ENCODE data around the gene IGFBP2. TPM values are rescaled to one million over a fixed set of nuclear protein-coding genes. Genes with fewer than 3 reads are reported as not detected.

Gene IGFBP2
- total and polyA plus RNA-seq, 2 experiments from 2014 or later = 177 to 364 TPM

DNA sequence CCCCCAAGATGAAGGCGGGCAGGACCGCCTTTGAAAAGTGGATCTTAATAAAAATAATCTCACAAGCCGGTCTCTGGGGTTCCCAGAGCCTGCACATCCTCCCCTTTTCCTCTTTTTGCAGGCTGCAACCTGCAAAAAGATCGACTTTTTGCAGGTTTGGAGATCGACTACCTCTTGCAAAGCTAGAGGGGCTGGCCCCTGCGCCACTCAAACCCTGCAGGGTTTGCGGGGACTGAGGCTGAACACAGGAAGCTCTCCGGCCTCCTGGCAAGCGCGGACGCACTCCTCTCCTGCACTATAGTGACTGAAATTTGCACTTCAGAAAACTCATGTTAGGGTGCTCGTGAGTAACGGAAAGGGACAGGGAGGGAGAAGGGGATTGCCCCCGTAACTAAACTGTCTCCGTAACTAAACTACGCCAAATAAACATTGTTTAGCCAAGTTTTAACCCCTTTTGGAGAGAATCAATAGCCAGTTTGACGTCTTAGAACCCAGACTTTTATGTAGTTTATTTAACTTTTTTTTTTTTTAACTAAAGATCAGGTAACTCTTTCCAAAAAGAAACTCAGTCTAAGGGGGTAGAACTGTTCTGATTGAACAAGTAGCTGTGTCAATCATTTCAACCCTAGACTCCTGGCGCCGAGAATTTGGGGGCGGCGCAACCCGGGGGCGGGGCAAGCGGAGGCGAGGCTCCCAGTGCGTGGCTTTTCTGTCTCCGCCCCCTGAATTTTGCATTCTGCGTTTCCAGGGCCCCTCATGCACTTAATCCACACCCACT lies 59.6 kb downstream of the IGFBP2 start:
- peak; percentile 8 for ATAC-seq
- Mint-ChIP-seq H3K36me3 (ENCODE audit: low read depth) (no peaks in the 10 kb centered on the region), H3K27ac (no peak overlapping the region), H3K4me3 (peak overlapping the region; percentile 84), H3K4me1 (peaks cover 50% of the 10 kb centered on the region), H3K9me3 (no peaks in the 10 kb centered on the region), H3K27me3 (ENCODE audit: insufficient read depth, low read depth, poor library complexity) (peaks cover 41% of the 10 kb centered on the region)
- Histone ChIP-seq H2AFZ (peak overlapping the region; percentile 93), H4K20me1 (replicated peaks; ENCODE audit: insufficient read depth) (no peaks in the 10 kb centered on the region), H3F3A (replicated peaks; ENCODE audit: low read depth) (0 out of 2 replicates have a peak, but pooled peaks cover 4% of the 10 kb centered on the region), H3K4me1 (ENCODE audit: insufficient read depth) (peaks cover 42% of the 10 kb centered on the region), H3K27me3 (ENCODE audit: insufficient read depth) (peaks cover 56% of the 10 kb centered on the region), H3K36me3 (ENCODE audit: insufficient read depth) (no peaks in the 10 kb centered on the region), H3K79me2 (replicated peaks; ENCODE audit: insufficient read depth) (no peaks in the 10 kb centered on the region), H3K4me3 (peak overlapping the region; percentile 77), H3K27ac (ENCODE audit: low read depth) (peak overlapping the region; percentile 5; the same call in 1 of the 2 replicates), H3K4me2 (peak overlapping the region; percentile 98), H3K9me2 (ENCODE audit: insufficient read depth) (no peaks in the 10 kb centered on the region)
- TF ChIP-seq CREB1 (CRISPR knock-in tag; IDR thresholded peaks at IDR 0.05; ENCODE audit: low read depth) = no peak
- peak; percentile 84 for DNase-seq (ENCODE audit: low spot score)

DNA sequence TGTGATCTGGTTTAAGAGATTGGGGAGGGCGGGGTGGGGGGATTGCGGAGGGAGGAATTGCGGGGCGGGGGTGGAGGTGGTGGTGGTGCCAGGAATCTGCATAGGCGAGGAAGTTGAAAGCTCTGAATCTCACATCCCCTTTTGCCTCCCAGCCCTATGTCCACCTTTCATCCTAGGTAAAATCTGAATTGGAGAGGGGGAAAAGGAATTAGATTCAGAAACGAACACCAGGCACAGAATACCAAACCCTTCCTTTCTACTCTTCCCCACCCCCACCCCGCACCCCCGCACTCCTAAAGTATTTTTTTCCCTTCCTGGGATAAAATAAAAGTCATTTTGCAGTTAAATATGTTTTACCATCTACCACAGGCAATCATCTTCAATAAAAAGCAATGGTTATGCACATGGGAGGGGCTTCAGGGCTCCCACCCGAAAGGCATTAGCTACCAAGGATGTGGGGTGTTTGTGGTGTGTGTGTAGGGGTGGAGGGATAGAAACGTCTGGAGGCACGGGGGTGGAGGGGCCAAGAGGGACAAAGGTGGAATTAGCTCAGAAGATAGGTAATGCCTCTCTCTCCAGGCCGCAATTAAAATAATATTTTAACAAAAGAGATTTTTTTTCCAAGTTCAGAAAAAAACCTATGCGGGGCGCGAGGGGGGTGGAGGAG lies 60.3 kb downstream of the IGFBP2 start:
- Histone ChIP-seq H3K4me1 (ENCODE audit: insufficient read depth) (peaks cover 35% of the 10 kb centered on the region), H4K20me1 (replicated peaks; ENCODE audit: insufficient read depth) (no peaks in the 10 kb centered on the region), H3K9me2 (ENCODE audit: insufficient read depth) (no peaks in the 10 kb centered on the region), H3F3A (replicated peaks; ENCODE audit: low read depth) (0 out of 2 replicates have a peak, but pooled peaks cover 4% of the 10 kb centered on the region), H3K27me3 (ENCODE audit: insufficient read depth) (peaks cover 56% of the 10 kb centered on the region), H2AFZ (peak overlapping the region; percentile 76; the same call in 1 of the 2 replicates), H3K79me2 (replicated peaks; ENCODE audit: insufficient read depth) (no peaks in the 10 kb centered on the region), H3K27ac (ENCODE audit: low read depth) (no peak overlapping the region), H3K36me3 (ENCODE audit: insufficient read depth) (no peaks in the 10 kb centered on the region), H3K4me2 (peak overlapping the region; percentile 98), H3K4me3 (peak overlapping the region; percentile 77)
- ATAC-seq (no peak), DNase-seq (ENCODE audit: low spot score) (peak; percentile 22)
- peaks cover 44% of the 10 kb centered on the region for H3K4me1 Mint-ChIP-seq
- H3K36me3 Mint-ChIP-seq (ENCODE audit: low read depth) = no peaks in the 10 kb centered on the region
- H3K9me3 Mint-ChIP-seq = no peaks in the 10 kb centered on the region
- peak overlapping the region; percentile 84 for H3K4me3 Mint-ChIP-seq
- H3K27me3 Mint-ChIP-seq (ENCODE audit: insufficient read depth, low read depth, poor library complexity) = peaks cover 39% of the 10 kb centered on the region
- TF ChIP-seq JUNB (IDR thresholded peaks at IDR 0.05; ENCODE audit: unreplicated experiment) (no peak), ZNF462 (CRISPR knock-in tag; IDR thresholded peaks at IDR 0.05) (no peak), ZNF114 (CRISPR knock-in tag; IDR thresholded peaks at IDR 0.05) (no peak), STAT1 (IDR thresholded peaks at IDR 0.05; ENCODE audit: unreplicated experiment) (no peak), EZH2 (IDR thresholded peaks at IDR 0.05; ENCODE audit: low read depth, unreplicated experiment) (no peak)
- TF ChIP-seq, protein P1, sequence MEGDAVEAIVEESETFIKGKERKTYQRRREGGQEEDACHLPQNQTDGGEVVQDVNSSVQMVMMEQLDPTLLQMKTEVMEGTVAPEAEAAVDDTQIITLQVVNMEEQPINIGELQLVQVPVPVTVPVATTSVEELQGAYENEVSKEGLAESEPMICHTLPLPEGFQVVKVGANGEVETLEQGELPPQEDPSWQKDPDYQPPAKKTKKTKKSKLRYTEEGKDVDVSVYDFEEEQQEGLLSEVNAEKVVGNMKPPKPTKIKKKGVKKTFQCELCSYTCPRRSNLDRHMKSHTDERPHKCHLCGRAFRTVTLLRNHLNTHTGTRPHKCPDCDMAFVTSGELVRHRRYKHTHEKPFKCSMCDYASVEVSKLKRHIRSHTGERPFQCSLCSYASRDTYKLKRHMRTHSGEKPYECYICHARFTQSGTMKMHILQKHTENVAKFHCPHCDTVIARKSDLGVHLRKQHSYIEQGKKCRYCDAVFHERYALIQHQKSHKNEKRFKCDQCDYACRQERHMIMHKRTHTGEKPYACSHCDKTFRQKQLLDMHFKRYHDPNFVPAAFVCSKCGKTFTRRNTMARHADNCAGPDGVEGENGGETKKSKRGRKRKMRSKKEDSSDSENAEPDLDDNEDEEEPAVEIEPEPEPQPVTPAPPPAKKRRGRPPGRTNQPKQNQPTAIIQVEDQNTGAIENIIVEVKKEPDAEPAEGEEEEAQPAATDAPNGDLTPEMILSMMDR (conservative IDR thresholded peaks at IDR 0.05; ENCODE audit: low read depth in 2 of 2) = no peak
- TF ChIP-seq, protein P2, sequence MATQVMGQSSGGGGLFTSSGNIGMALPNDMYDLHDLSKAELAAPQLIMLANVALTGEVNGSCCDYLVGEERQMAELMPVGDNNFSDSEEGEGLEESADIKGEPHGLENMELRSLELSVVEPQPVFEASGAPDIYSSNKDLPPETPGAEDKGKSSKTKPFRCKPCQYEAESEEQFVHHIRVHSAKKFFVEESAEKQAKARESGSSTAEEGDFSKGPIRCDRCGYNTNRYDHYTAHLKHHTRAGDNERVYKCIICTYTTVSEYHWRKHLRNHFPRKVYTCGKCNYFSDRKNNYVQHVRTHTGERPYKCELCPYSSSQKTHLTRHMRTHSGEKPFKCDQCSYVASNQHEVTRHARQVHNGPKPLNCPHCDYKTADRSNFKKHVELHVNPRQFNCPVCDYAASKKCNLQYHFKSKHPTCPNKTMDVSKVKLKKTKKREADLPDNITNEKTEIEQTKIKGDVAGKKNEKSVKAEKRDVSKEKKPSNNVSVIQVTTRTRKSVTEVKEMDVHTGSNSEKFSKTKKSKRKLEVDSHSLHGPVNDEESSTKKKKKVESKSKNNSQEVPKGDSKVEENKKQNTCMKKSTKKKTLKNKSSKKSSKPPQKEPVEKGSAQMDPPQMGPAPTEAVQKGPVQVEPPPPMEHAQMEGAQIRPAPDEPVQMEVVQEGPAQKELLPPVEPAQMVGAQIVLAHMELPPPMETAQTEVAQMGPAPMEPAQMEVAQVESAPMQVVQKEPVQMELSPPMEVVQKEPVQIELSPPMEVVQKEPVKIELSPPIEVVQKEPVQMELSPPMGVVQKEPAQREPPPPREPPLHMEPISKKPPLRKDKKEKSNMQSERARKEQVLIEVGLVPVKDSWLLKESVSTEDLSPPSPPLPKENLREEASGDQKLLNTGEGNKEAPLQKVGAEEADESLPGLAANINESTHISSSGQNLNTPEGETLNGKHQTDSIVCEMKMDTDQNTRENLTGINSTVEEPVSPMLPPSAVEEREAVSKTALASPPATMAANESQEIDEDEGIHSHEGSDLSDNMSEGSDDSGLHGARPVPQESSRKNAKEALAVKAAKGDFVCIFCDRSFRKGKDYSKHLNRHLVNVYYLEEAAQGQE (IDR thresholded peaks at IDR 0.05; ENCODE audit: unreplicated experiment) = no peak
- no peak overlapping the region for H3K27ac Mint-ChIP-seq
